Transverse colon (tissue), 4 donors: ENCODE data around the gene PES1.

Source experiments
- CTCF ChIP-seq, 5 experiments: fragments of 200-600 bp in 3 of 5; fragments of 450-650 bp in 2 of 5; sonication (generic) in 3 of 5; IDR thresholded peaks; 1 replicate in 2 of 5; 2 replicates in 3 of 5; pipeline ENCODE4 v1.5.1; 2016 to 2017; ENCODE audit warnings: antibody characterized with exemption in 5 of 5, inconsistent platforms in 3 of 5, mild to moderate bottlenecking in 2 of 5, moderate library complexity in 1 of 5
- EP300 ChIP-seq: sonication (generic); formaldehyde crosslinking; IDR thresholded peaks from one replicate; pipeline ENCODE4 v1.6.1; 2017; ENCODE audit warnings: antibody characterized with exemption, low read depth
- POLR2A ChIP-seq: fragments of 450-650 bp; IDR thresholded peaks from one replicate; pipeline ENCODE4 v1.6.1; 2016; ENCODE audit warnings: antibody characterized with exemption, mild to moderate bottlenecking, moderate library complexity
- POLR2AphosphoS5 ChIP-seq, 3 donors: sonication (generic); formaldehyde crosslinking; IDR thresholded peaks; one replicate each; pipeline ENCODE4 v1.6.1; 2016; ENCODE audit warnings: antibody characterized with exemption in 3 of 3

GRCh38 chr22:30636226-30637077, 44.7 kb upstream of the PES1 start:
- TF ChIP-seq CTCF (IDR thresholded peaks at IDR 0.05) (peak in 3 of 5 experiments; percentile 11 to 25 (median 12)), POLR2AphosphoS5 (IDR thresholded peaks at IDR 0.05) (peak in 1 of 3 donors; percentile 13), POLR2A (no peak), EP300 (no peak)
